Gastroesophageal sphincter (tissue), 4 donors: Measurements from ENCODE around the gene SDK2. TPM values are rescaled to one million over a fixed set of nuclear protein-coding genes. Genes with fewer than 3 reads are reported as not detected.

Source experiments
- ATAC-seq: fragments of 150-250 bp; one replicate; pipeline ENCODE4 v1.9.1; 2016; ENCODE audit warnings: mild to moderate bottlenecking, moderate library complexity
- H3K27ac ChIP-seq, 4 donors: fragments of 200-600 bp; sonication (generic) in 3 of 4; 1 replicate in 3 of 4; 2 replicates in 1 of 4; pipeline ENCODE4 v1.5.1; 2016 to 2019
- H3K27me3 ChIP-seq: fragments of 200-600 bp; sonication (generic); one replicate; pipeline ENCODE4 v1.5.1; 2019
- H3K36me3 ChIP-seq, 2 donors: fragments of 200-600 bp; sonication (generic); one replicate each; pipeline ENCODE4 v1.5.1; 2019; ENCODE audit warnings: control low read depth in 1 of 2
- H3K4me1 ChIP-seq, 3 donors: fragments of 200-600 bp; sonication (generic); 1 replicate in 2 of 3; 2 replicates in 1 of 3; pipeline ENCODE4 v1.5.1; 2016 to 2019; ENCODE audit warnings: control low read depth in 2 of 3
- H3K4me3 ChIP-seq, 2 donors: fragments of 200-600 bp; sonication (generic); one replicate each; pipeline ENCODE4 v1.5.1; 2019; ENCODE audit warnings: mild to moderate bottlenecking in 1 of 2, moderate library complexity in 1 of 2
- H3K9me3 ChIP-seq, 3 donors: fragments of 200-600 bp; sonication (generic); one replicate each; pipeline ENCODE4 v1.5.1; 2017 to 2019; ENCODE audit warnings: control low read depth in 2 of 3
- CTCF ChIP-seq, 4 experiments: fragments of 200-600 bp in 2 of 4; fragments of 450-650 bp in 2 of 4; sonication (generic) in 1 of 4; IDR thresholded peaks; one replicate each; pipeline ENCODE4 v1.5.1; 2017 to 2019; ENCODE audit warnings: antibody characterized with exemption in 4 of 4, mild to moderate bottlenecking in 2 of 4, moderate library complexity in 2 of 4
- EP300 ChIP-seq: sonication (generic); formaldehyde crosslinking; IDR thresholded peaks from one replicate; pipeline ENCODE4 v1.6.1; 2017; ENCODE audit warnings: antibody characterized with exemption, mild to moderate bottlenecking
- POLR2A ChIP-seq, 2 donors: fragments of 450-650 bp; IDR thresholded peaks; one replicate each; pipeline ENCODE4 v1.6.1; 2017; ENCODE audit warnings: antibody characterized with exemption in 2 of 2, mild to moderate bottlenecking in 2 of 2, moderate library complexity in 1 of 2
- POLR2AphosphoS5 ChIP-seq: sonication (generic); formaldehyde crosslinking; IDR thresholded peaks from one replicate; pipeline ENCODE4 v1.6.1; 2017; ENCODE audit warnings: antibody characterized with exemption
- WGBS, 2 donors: methylation state at CpG; one replicate each; pipeline ENCODE4 v1.1.5; 2018; ENCODE audit warnings: low coverage in 1 of 2; 5-methylcytosine and 5-hydroxymethylcytosine counted together
- total RNA-seq, 4 donors: library from RNA; depleted of rRNA; stranded (reverse); fragments of >200 nt; gene quantifications; one replicate each; pipeline ENCODE4 v1.1.0, GENCODE V29; 2016

SDK2 gene
- total RNA-seq, 4 donors from 2014 or later = 0.31 to 2.0 (median 0.78) TPM

DNA sequence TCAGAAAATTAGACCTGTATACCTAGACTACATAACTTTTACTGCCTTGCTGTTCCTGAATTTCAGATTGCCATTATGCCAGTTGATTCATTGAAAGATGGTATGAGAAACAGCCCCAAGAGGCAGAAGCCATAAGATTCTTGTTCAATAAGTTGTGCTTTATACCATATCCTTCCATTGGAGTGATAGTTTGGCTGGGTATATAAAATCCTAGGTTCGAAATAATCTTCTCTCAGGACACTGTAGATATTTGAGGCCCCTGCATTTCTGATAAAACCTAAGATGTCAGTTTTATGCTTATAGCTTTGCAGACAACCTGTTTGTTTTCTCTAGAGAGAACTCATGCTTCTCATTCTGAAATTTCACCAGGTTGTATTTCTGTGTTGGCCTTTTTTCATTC, 9.6 kb upstream of the SDK2 start:
- no peak for TF ChIP-seq EP300
- TF ChIP-seq POLR2A (IDR thresholded peaks at IDR 0.05) = no peak
- no peak for TF ChIP-seq CTCF (IDR thresholded peaks at IDR 0.05)
- TF ChIP-seq POLR2AphosphoS5 = no peak
- Histone ChIP-seq H3K4me1 (no peaks in the 10 kb centered on the region), H3K36me3 (no peaks in the 10 kb centered on the region), H3K27ac (no peak overlapping the region), H3K27me3 (peaks cover 60% of the 10 kb centered on the region), H3K9me3 (peaks cover 0 to 29% (median 0%) of the 10 kb centered on the region in 3 donors), H3K4me3 (no peak overlapping the region)
- ATAC-seq = no peak
- 80 to 100% methylated on average over 1 of the region's 1 CpG for WGBS, 2 donors

DNA sequence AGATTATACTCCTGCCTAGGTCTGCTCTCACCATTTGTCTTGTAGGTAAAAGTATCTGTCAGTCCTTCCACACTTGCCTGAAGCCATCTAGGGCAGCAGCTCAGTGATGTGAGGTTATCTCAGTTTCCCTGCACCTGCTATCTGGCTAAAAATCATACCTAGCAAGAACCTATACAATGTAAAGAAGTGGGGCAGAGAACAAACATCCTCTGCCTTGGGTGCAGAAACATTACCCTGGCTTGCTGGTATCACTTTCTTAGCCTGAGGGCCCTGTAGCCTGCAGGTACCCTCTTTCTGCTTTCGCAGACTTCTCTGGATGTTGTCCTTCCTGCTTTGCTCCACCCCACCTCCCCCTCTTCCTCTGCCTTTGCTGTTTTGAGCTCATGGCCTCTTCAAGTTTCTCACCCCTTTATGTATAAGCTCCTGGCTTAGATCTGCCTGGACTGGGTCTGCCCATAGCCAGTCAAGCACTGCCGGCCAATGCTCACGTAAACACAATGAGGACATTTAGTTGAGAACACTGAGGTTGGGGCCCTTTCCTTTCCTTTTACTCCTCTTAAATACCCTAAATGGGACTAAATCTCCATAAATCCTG, 8.7 kb upstream of the SDK2 start:
- no peak for ATAC-seq
- Histone ChIP-seq H3K4me3 (no peak overlapping the region), H3K27ac (no peak overlapping the region), H3K9me3 (peaks cover 0 to 29% (median 0%) of the 10 kb centered on the region in 3 donors), H3K4me1 (no peaks in the 10 kb centered on the region), H3K27me3 (peaks cover 61% of the 10 kb centered on the region), H3K36me3 (no peaks in the 10 kb centered on the region)
- no peak for TF ChIP-seq CTCF (IDR thresholded peaks at IDR 0.05)
- WGBS, 2 donors = 81 to 100% methylated on average over 1 to 3 of the region's 3 CpGs

- peaks cover 0 to 29% (median 0%) of the 10 kb centered on the region in 3 donors for H3K9me3 ChIP-seq
- no peak for ATAC-seq
- TF ChIP-seq POLR2AphosphoS5 (no peak), CTCF (IDR thresholded peaks at IDR 0.05) (no peak), EP300 (no peak), POLR2A (IDR thresholded peaks at IDR 0.05) (no peak)
- H3K4me3 ChIP-seq = no peak overlapping the region
- H3K36me3 ChIP-seq = no peaks in the 10 kb centered on the region
- WGBS, 2 donors = 66 to 82% methylated on average over 4 to 10 of the region's 11 CpGs
- peaks cover 0 to 2% (median 0%) of the 10 kb centered on the region in 3 donors for H3K4me1 ChIP-seq
- peaks cover 71% of the 10 kb centered on the region for H3K27me3 ChIP-seq
- no peak overlapping the region for H3K27ac ChIP-seq
Observed at GRCh38 chr17:73650617-73651200, 6.5 kb upstream of the SDK2 start.

DNA sequence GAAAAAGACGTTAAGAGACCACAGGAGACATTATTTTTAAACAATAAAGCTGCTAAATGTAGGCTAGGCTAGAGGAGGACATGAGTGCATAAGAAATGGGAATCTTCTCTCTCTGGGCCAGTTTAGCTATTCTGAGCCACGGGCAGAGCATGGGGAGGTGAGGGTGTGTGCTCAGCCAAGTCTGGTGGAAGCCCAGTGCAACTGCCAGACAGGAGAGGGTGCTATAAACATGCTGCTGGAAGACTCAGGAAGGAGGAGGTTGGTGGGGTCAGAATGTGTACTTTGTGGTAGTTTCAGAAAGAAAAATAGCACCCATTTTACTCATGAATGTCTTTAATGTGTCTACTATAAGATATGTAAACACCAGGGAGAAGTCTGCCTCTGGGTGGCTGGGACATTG, 5.9 kb upstream of the SDK2 start:
- no peak for ATAC-seq
- 25 to 38% methylated on average over 2 of the region's 2 CpGs for WGBS, 2 donors
- peaks cover 0 to 28% (median 0%) of the 10 kb centered on the region in 3 donors for H3K9me3 ChIP-seq
- H3K36me3 ChIP-seq = no peaks in the 10 kb centered on the region
- H3K4me3 ChIP-seq = no peak overlapping the region
- no peak for TF ChIP-seq CTCF (IDR thresholded peaks at IDR 0.05)
- TF ChIP-seq EP300 = no peak
- no peak for TF ChIP-seq POLR2AphosphoS5
- no peak for TF ChIP-seq POLR2A (IDR thresholded peaks at IDR 0.05)
- no peak overlapping the region for H3K27ac ChIP-seq
- H3K27me3 ChIP-seq = peaks cover 71% of the 10 kb centered on the region
- H3K4me1 ChIP-seq = peaks cover 0 to 7% (median 0%) of the 10 kb centered on the region in 3 donors

- Histone ChIP-seq H3K9me3 (peaks cover 0 to 16% (median 0%) of the 10 kb centered on the region in 3 donors), H3K27me3 (peaks cover 73% of the 10 kb centered on the region), H3K4me1 (peaks cover 0 to 19% (median 6%) of the 10 kb centered on the region in 3 donors), H3K4me3 (no peak overlapping the region), H3K27ac (no peak overlapping the region), H3K36me3 (no peaks in the 10 kb centered on the region)
- ATAC-seq = no peak
- no peak for TF ChIP-seq EP300
- no peak for TF ChIP-seq POLR2A (IDR thresholded peaks at IDR 0.05)
- no peak for TF ChIP-seq CTCF (IDR thresholded peaks at IDR 0.05)
- no peak for TF ChIP-seq POLR2AphosphoS5
- 89 to 92% methylated on average over 3 of the region's 3 CpGs for WGBS, 2 donors
Observed at GRCh38 chr17:73648974-73649373, 4.7 kb upstream of the SDK2 start.
